HG03095 (cell line): ENCODE measurements around the gene SLFN11.
"Not testable (repeated sequence)": the region's sequence is repeated elsewhere in the genome, so short reads cannot be mapped to it uniquely, and the experiment has no call there.

ENCODE experiments used
- ATAC-seq: cut with Tn5 transposase; IDR thresholded peaks from one replicate; pipeline ENCODE4 v1.9.1; 2021; ENCODE audit warnings: moderate library complexity; ENCODE audit not compliant: unreplicated experiment

Gene SLFN11

DNA sequence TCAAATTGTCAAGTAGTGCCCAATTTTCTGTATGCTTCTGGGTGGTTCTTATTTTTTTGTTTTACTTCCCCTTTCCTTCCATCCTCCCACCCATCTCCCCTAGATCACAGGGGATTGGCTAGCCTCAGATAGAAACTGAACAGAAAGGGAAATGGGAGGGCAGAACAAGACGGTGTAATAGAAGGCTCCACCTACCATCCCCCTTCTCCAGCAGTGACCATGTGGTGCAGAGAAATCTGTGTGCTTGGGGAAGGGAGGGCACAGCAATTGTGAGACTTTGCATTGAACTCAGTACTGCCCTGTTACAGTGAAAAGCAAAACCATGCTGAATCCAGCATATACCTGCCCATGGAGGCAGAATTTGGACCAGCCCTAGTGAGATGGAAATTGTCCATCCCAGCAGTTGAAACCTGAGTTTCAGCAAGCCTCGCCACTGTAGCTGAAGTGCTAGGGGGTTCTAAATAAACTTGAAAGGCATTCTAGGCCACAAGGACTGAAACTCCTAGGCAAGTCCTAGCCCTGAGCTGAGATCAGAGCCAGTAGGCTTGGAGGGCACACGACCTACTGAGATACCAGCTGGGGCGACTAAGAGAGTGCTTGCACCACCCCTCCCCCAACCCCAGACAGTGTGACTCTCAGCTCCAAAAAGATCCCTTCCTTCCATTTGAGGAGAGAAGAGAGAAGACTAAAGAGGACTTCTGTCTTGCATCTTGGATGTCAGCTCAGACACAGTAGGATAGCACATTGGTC, 5.2 kb downstream of the SLFN11 start:
- peak; percentile 87 for ATAC-seq

DNA sequence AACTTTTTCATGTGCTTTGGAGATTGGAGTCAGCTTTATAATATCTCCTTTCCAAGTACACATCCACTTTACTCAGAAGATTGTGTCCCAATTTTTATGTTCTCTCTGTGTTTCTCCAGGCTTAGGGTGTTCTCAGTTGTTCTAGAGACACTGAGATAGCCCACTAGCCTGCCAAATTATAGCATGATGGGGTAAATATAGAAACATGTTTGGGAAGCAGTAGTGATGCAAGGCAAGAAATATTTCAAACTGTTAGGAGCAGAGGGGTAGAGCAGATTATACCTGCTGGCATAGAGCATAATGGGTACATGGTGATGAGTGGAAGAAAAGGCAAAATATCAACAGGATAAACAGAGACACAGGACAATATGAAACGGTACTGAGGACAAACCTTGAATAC, 12.4 kb downstream of the SLFN11 start:
- ATAC-seq, result no peak

DNA sequence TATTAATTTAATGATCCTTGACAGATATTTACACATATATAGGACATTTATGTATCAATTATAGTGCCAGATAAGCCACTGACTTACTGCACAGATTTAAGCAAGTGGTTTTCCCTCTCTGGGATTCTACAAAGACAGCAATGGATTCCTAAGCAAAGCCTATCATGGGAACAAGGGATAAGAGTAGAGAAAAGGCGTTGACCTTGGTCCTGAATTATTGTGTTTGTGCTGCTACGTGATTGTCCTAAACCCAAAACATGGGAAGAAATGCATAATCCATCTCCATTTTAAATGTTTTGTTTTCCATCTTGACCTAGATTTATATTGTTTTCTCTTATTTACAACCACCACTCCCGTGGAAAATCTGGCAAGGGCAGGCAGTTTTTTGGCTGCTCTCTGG, 14.0 kb downstream of the SLFN11 start:
- no peak for ATAC-seq

DNA sequence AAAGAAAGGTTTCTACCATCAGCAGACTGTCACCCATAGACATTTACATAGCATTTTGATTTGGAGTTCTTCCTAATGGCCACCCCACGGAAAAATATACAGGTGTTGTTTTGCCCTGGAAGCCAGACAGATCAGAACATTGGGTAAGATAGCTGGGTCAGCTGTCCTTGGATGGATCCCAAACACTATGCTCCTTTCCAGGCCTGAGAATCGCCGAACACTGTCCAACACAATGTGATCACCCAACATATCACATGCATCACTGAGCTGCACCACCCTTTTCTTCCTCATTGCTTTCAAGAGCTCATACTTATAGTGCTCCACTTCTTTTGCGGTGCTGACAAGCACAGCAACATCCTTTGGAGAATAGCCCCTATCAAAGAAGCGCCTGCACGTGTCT, 21.1 kb downstream of the SLFN11 start:
- no peak for ATAC-seq

DNA sequence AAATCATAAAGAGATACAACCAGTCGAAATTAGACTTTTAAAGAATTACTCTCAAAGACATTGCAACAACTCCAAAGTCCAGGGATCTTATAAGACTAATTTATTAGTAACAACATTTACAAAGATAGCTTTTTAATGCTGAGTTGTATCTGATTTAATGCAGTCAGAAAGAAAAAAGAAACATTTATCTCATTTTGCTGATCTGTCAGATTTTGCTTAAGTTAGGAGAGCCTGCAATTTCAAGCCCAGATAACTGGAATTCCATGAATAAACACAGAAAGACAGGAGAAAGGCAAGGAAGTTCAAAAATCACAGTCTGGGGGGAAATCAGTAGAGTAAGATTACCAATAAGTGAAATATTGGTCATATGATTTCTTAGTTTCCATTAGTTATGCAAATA, 22.9 kb downstream of the SLFN11 start:
- no peak for ATAC-seq

DNA sequence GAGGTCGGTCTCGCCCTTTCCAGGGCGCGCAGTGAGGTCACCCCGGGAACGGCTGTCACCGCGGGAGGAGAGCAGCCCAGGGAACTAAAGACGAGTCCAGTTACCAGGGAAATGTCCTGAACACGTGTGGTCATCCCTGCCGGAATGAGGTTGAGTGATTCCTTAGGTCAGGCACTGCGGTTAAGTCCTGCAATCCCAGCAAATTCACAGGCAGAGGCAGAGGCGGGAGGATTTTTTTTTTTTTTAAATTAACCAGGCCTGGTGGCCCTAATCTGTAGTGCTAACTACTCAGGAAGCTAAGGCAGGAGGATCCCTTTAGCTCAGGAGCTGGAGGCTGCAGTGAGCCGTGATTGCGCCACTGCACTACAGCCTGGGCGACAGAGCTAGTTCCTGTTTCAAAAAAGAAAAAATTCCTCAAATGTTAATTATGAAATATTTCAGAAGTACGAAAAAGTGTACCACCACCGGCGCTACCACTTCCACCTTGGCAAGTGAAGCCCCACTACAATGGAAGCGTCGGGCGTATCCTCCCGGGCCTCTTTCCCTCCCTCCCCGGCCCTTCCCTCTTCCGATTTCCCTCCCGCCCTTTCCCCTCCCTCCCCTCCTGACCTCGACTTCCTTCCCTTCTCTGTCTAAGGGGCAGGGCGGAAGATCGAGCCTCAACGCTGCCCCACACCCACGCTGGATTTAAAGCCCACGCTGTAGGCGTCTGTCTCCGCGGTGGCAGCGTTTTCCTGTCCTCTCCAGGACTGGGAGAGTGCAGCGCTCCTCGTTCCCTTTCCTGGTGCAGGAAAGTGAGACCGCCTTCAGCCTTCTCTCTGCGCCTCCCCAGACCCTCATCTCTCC, 27.3 kb downstream of the SLFN11 start:
- no peak for ATAC-seq

DNA sequence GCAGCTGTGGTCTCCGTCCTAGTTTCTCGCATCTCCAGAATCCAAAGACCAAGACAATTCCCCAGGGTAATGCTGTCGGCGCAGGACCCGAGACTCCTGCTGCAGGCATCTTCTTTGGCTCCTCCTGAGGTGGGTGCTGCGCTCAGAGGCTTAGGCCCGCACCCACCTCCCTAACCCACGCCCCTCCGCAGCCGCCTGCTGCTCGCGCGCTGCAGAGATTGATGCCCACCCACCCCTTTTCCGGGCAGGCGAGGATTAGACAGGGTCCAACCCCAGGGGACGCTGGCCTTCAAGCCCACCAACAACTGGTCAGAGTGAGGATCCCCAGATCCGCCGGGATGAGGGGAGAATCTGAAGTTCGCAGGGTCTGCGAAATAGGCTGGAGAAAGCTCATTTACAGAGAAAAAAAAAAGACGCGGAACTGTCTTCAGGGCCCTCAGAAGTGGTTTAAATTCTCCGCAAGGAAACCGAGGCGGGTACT, 27.9 kb downstream of the SLFN11 start:
- no peak for ATAC-seq

DNA sequence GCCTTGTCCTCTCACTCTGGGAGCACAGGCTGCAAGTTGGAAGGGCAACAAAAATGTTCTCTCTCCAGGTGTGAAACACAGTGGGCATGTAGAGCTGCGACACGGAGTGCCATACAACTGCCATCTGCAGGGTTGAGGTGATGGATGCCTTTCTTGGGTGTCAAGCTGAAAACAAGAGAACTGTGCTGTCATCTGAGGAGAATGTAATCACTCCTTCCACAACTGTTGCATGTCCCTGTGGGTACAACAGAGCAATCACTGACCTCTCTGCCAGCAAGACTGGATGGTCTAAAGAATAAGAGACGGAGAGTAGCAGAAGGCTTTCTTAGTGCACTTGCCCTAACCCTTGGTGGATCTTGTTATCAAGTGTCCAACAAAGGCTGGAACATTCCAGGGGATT, 29.2 kb downstream of the SLFN11 start:
- no peak for ATAC-seq

DNA sequence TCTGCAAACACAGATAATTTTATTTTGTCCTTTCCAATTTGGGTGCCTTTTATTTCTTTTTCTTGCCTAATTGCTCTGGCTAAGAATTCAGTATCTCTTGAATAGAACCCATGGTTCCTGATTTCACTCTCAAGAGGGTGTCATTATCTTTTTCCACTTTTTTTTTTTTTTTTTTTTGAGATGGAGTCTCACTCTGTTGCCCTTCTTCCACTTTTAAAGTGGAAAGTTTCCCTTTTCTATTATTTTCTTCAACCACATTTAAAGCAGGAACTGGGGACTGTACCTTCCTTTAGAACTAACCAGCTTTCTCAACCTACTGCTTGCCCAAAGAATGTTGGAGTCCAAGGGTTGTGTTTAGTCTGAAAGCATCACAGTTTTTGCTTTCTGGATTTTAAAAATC, 31.1 kb downstream of the SLFN11 start:
- no peak for ATAC-seq

DNA sequence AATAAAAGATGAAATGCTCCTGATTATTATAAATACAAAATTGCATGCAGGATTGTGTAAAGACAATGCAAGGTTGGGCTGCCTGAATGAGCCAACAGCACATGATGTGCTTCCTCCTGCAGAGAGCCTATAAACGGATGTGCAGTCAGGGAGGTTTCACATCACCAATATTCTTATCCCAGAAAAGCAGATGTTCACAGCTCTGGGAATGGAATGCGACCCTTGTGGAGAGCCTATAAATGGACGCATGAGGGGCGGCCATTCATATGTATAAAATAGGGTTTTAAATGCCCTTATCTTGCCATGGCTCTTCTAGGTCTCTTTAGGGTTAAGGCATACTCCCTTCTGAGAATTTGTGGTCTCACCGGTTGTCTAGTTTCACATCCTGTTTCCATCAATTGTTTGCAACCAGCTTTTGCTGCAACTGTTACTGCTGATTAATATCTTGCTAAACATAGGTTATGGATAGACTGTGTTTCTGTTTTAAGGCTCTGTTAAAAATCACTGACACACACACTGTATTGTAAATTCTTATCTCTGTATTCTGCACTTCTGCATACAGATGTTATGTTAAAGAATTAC, 31.9 kb downstream of the SLFN11 start:
- no peak for ATAC-seq

DNA sequence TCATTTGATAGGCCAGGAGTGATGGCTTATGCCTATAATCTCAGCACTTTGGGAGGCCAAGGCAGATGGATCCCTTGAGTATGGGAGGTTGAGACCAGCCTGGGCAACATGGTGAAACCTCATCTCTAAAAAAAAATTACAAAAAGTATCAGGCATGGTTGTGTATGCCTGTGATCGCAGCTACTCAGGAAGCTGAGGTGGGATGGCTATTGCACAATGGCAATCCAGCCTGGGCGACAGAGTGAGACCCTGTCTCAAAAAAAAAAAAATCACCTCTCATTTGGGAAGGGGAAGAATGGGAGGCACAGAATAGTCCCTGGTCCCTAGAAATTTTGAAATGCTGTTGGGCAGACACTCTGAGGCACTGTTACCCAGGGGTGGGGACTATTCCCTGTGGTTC, 35.2 kb downstream of the SLFN11 start:
- no peak for ATAC-seq

DNA sequence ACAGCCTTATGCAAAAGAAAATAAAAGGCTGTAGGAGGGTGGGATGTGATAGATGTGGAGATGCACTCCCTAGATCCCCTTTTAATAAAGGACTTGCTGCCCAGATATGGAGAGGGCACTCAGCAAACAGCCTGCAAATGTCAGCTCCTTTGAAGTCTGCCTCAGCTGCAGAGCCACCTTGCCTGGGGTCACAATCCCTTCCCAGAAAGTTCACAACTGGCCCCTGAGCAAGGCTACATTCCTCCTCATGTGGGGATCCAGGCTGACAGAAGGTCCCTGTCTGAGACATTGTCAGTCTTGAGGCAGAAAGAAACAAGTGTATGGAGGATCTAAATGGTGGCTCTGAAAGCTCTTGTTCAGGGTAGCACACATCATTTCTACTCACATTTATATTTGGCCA, 36.1 kb downstream of the SLFN11 start:
- ATAC-seq, result no peak

DNA sequence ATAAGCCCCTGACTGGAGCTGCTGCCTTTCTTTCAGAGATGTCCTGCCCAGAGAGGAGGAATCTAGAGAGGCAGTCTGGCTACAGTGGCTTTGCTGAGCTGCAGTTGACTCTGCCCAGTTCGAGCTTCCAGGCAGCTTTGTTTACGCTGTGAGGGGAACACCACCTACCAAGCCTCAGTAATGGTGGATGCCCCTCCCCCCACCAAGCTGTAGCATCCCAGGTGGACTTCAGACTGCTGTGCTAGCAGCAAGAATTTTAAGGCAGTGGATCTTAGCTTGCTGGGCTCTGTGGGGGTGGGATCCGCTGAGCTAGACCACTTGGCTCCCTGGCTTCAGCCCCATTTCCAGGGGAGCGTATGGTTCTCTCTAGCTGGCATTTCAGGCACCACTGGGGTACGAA, 39.8 kb downstream of the SLFN11 start:
- ATAC-seq, result not testable (repeated sequence)

DNA sequence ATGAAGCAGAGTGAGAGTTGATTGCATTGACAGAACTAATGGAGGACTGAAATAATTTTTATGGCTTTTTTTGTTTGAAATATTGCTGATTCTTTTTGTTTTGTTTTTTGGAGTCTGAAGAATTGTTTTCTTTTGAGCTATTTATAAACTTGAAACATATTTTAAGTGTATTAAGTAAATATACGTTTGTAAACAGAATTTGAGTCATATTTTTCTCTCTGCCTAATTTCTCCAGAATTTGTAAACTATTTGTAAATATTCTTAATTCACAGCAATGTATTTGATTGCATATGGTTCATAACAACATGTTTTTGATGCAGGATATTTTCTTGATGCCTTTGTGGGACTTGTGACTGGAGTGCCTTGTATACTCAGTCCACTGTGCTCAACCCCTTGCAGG, 50.7 kb downstream of the SLFN11 start:
- ATAC-seq, result no peak

DNA sequence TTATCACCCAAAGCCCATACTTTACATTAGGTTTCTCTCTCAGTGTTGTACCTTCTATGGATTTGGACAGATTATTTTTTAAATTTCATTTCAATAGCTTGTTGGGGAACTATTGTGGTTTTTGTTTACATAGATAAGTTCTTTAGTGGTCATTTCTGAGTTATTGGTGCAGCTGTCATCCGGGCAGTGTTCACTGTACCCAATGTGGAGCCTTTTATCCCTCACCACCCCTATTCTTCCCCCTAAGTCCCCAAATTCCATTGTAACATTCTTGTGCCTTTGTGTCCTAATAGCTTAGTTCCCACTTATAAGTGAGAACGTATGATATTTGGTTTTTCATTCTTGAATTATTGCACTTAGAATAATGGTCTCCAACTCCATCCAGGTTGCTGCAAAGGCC, 57.5 kb downstream of the SLFN11 start:
- no peak for ATAC-seq

DNA sequence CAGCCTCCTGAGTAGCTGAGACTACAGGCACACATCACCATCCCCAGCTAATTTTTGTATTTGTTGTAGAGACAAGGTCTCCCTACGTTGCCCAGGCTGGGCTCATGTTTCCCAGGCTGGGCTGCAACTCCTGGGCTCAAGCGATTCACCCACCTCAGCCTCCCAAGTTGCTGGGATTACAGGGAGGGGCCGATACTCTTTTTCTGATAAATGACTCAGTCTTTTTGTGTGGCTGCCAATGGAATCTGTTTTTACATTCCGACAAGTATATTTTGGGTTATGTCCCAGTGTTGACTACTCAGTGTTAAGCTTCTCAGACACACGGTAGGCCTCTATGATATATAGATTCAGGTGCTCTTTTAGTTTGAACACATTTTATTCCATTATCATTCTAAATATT, 58.1 kb downstream of the SLFN11 start:
- no peak for ATAC-seq

DNA sequence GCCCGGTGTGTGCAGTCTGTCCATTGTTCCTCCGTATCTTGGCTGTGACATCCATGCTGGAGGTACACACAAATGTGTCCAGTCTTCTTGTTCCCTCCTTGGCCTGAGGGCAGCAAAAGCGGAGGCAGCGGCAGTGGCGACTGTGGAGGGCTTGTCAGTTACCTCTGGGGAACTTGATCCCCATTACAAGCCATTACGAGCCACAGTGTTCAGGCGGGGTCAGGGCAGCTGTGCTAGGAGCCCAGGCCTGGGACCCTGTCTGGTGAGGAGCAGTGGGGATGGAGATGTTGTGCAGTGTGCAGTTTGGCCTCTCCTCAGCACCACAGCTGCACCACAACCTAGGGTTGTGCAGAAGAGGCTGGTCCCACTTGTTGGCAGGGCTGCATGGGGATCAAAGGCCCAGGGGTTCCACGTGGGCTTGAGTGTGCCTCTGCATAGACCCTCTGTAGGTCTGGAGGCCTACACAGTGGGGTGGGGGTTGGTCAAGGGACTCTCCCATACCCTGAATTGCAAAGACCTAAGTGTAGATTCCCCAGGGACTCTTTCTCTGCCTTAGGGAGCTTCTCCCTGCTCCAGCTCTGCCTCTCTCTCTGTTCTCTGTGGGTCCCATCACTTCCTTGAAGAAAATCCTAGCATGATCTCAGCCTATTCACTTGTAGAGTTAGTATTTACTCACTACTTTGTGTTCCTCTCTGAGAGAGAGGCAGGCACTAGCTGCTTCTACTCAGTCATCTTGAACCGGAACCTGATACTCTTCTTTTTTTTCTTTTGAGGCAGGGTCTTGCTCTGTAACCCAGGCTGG, 58.8 kb downstream of the SLFN11 start:
- no peak for ATAC-seq

DNA sequence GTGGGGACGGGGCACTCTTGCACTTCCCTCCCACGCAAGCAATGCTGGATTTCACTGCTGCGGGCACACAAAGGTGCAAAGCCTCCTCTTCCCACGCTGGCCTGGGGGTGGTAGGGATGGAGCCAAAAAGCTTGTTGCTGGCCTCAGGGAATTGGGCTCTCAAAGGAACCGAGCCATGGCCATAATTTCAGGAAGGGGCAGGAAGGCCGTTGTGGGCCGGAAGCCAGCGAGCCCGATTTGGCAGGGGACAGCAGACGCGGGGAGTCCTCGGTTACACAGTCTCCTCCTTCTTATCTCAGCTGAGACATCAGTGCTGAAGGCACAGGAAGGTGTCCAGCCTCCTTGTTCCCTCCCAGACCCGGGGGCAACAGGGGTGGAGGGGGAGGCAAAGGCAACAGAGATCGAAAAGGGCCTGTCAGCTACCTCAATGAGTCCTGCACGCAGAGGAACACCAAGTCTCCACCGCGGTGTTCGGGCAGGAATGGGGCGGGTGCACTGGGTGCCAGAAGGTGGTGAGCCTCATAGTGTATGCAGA, 59.5 kb downstream of the SLFN11 start:
- no peak for ATAC-seq

DNA sequence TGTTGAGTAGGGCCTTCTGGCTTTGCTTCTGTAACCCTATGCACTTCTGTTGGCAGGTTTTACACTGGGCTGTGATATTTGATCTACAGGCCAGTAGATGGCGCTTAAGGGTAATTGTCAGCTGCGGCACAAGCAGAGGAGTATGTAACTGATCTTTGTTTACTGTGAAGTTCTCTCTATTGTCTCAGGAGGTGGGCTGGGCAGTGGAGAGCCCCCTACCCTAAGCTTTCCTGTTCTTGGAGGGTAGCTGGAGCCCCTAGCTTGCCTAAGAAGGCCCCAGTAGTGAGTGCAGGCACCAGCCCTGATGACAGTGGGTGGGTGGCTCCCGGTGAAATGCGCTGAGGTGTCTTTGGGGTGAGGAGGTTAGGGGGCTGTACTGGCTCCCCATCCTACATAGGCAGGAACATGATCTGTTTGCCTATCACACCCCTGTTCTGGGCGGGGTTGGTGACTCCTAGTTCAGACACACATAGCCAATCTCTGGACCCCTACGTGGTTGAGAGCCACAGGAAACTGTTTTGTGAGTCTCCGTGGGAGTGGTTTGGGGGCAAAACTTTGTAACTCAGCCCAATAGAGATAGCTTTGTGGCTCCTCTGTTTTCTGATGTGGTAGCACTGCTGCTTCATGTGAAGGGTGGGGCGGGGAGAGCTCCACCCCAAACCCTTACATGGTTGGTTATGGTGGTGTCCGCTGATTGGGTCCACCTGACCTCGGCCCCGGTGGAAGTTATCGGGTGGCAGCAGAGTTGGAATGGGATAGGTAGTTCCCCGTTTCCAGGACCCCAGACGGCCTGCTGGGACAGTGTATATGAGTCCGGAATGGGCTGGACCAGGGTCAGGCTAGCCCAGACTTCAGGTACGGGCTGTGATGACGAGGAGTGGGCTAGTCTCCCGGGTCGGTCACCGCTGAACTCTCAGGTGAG, 60.4 kb downstream of the SLFN11 start:
- ATAC-seq, result no peak

DNA sequence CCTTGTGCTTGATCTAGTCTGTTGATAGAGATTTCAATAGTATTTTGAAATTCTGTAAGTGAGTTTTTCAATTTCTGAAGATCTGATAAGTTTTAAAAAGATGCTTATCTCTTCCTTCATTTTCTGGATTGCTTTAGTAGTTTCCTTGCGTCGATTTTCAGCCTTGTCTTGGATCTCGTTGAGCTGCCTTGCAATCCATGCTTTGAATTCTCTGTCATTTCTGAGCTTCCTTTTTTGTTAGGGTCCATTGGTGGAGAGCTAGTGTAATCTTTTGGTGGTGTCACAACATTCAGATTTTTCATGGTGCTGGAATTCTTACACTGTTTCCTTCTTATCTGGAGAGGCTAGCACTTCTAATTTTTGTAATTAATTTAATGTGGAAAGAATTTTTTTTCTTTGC, 61.1 kb downstream of the SLFN11 start:
- ATAC-seq, result no peak
